Astrocyte (in vitro differentiated cells and primary cell): ENCODE measurements around the gene TMEM175. TPM values are rescaled to one million over a fixed set of nuclear protein-coding genes. Genes with fewer than 3 reads are reported as not detected.

ENCODE experiments used
- DNase-seq: peaks from one replicate; pipeline ENCODE4 v3.0.0-alpha.2; 2010; ENCODE audit warnings: low read depth
- FAIRE-seq: peaks from 2 replicates; lab custom pipeline; 2011; peaks lifted over from hg19 to GRCh38; lab: Jason Lieb, UNC
- H2AFZ ChIP-seq: 2 replicates; pipeline ENCODE4 v1.6.0; 2012; ENCODE audit warnings: low read depth, low read length, inconsistent platforms
- H3K27ac ChIP-seq: 2 replicates; pipeline ENCODE4 v1.5.1; 2011; ENCODE audit warnings: low read depth, low read length, inconsistent platforms
- H3K27me3 ChIP-seq: 2 replicates; pipeline ENCODE4 v1.6.0; 2011; ENCODE audit warnings: low read length, inconsistent platforms; ENCODE audit not compliant: insufficient read depth
- H3K36me3 ChIP-seq: 2 replicates; pipeline ENCODE4 v1.5.1; 2011; ENCODE audit warnings: low read length, inconsistent platforms; ENCODE audit not compliant: insufficient read depth
- H3K4me1 ChIP-seq: 2 replicates; pipeline ENCODE4 v1.5.1; 2011; ENCODE audit warnings: low read length, inconsistent platforms; ENCODE audit not compliant: insufficient read depth
- H3K4me2 ChIP-seq: 2 replicates; pipeline ENCODE4 v1.6.0; 2012; ENCODE audit warnings: low read length, inconsistent platforms
- H3K4me3 ChIP-seq: 2 replicates; pipeline ENCODE4 v1.5.1; 2011; ENCODE audit warnings: low read depth, mild to moderate bottlenecking, low read length, inconsistent platforms; ENCODE audit not compliant: insufficient read depth
- H3K79me2 ChIP-seq: 2 replicates; pipeline ENCODE4 v1.6.0; 2012; ENCODE audit warnings: mild to moderate bottlenecking, low read length, inconsistent platforms; ENCODE audit not compliant: insufficient read depth
- H3K9ac ChIP-seq: 2 replicates; pipeline ENCODE4 v1.6.0; 2012; ENCODE audit warnings: mild to moderate bottlenecking, low read length, inconsistent platforms
- H3K9me3 ChIP-seq: 2 replicates; pipeline ENCODE4 v1.5.1; 2012; ENCODE audit warnings: low read depth, mild to moderate bottlenecking, low read length, inconsistent platforms; ENCODE audit not compliant: insufficient read depth
- H4K20me1 ChIP-seq: 2 replicates; pipeline ENCODE4 v1.6.0; 2012; ENCODE audit warnings: low read length, inconsistent platforms; ENCODE audit not compliant: insufficient read depth
- H3K27ac Mint-ChIP-seq: one replicate; pipeline ENCODE4 v1.8.0; 2021; ENCODE audit warnings: mild to moderate bottlenecking, mixed read lengths; ENCODE audit not compliant: unreplicated experiment
- H3K27me3 Mint-ChIP-seq: one replicate; pipeline ENCODE4 v1.8.0; 2021; ENCODE audit warnings: low read depth, mixed read lengths; ENCODE audit not compliant: unreplicated experiment
- H3K36me3 Mint-ChIP-seq: one replicate; pipeline ENCODE4 v1.8.0; 2021; ENCODE audit warnings: low read depth, mixed read lengths; ENCODE audit not compliant: unreplicated experiment
- H3K4me1 Mint-ChIP-seq: one replicate; pipeline ENCODE4 v1.8.0; 2021; ENCODE audit warnings: low read depth, mixed read lengths; ENCODE audit not compliant: unreplicated experiment
- H3K4me3 Mint-ChIP-seq: one replicate; pipeline ENCODE4 v1.8.0; 2021; ENCODE audit warnings: mild to moderate bottlenecking, moderate library complexity, mixed read lengths; ENCODE audit not compliant: unreplicated experiment
- H3K9me3 Mint-ChIP-seq: one replicate; pipeline ENCODE4 v1.8.0; 2021; ENCODE audit warnings: mild to moderate bottlenecking, mixed read lengths; ENCODE audit not compliant: unreplicated experiment
- EZH2 ChIP-seq: IDR thresholded peaks from 2 replicates; pipeline ENCODE4 v1.6.1; 2012; ENCODE audit warnings: mild to moderate bottlenecking, low read length, inconsistent platforms; ENCODE audit not compliant: insufficient read depth
- total RNA-seq: library from RNA; stranded (reverse); gene quantifications from 2 replicates; pipeline ENCODE4 v1.2.1, GENCODE V29; 2021
- TF ChIP-seq, protein P1 (sequence below): IDR thresholded peaks from 2 replicates; pipeline ENCODE4 v1.5.1; 2011; ENCODE audit warnings: low read depth, mild to moderate bottlenecking, inconsistent platforms, low read length, moderate library complexity; ENCODE audit not compliant: insufficient read depth

TMEM175 gene
- total RNA-seq, 1 donor from 2014 or later: 22.1 TPM

DNA sequence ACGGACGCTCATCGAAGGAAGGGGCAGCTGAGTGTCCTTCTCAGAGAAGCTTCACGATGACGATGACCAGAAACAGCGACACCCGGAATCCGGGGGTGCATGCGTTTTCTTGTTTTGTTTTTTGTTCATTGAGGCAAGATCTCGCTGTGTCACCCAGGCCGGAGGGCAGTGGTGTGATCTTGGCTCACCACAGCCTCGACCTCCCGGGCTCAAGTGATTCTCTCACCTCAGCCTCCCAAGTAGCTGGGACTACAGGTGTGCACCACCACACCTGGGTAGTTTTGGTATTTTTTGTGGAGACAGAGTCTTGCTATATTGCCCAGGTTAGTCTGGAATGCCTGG lies 21.3 kb downstream of the TMEM175 start:
- Histone ChIP-seq H3K4me3 (no peak overlapping the region), H3K9ac (no peak overlapping the region), H3K27ac (no peak overlapping the region), H3K4me2 (no peak overlapping the region), H3K4me1 (no peaks in the 10 kb centered on the region), H3K79me2 (no peaks in the 10 kb centered on the region), H3K36me3 (no peaks in the 10 kb centered on the region), H3K9me3 (no peaks in the 10 kb centered on the region), H2AFZ (no peak overlapping the region), H3K27me3 (no peaks in the 10 kb centered on the region), H4K20me1 (peaks cover 11% of the 10 kb centered on the region)
- no peak overlapping the region for H3K27ac Mint-ChIP-seq
- H3K4me3 Mint-ChIP-seq: no peak overlapping the region
- TF ChIP-seq, protein P1, sequence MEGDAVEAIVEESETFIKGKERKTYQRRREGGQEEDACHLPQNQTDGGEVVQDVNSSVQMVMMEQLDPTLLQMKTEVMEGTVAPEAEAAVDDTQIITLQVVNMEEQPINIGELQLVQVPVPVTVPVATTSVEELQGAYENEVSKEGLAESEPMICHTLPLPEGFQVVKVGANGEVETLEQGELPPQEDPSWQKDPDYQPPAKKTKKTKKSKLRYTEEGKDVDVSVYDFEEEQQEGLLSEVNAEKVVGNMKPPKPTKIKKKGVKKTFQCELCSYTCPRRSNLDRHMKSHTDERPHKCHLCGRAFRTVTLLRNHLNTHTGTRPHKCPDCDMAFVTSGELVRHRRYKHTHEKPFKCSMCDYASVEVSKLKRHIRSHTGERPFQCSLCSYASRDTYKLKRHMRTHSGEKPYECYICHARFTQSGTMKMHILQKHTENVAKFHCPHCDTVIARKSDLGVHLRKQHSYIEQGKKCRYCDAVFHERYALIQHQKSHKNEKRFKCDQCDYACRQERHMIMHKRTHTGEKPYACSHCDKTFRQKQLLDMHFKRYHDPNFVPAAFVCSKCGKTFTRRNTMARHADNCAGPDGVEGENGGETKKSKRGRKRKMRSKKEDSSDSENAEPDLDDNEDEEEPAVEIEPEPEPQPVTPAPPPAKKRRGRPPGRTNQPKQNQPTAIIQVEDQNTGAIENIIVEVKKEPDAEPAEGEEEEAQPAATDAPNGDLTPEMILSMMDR: no peak
- no peak for TF ChIP-seq EZH2
- peaks cover 7% of the 10 kb centered on the region for H3K36me3 Mint-ChIP-seq
- no peak for FAIRE-seq
- no peak for DNase-seq
- no peaks in the 10 kb centered on the region for H3K9me3 Mint-ChIP-seq
- H3K4me1 Mint-ChIP-seq: no peaks in the 10 kb centered on the region
- peaks cover 3% of the 10 kb centered on the region for H3K27me3 Mint-ChIP-seq

DNA sequence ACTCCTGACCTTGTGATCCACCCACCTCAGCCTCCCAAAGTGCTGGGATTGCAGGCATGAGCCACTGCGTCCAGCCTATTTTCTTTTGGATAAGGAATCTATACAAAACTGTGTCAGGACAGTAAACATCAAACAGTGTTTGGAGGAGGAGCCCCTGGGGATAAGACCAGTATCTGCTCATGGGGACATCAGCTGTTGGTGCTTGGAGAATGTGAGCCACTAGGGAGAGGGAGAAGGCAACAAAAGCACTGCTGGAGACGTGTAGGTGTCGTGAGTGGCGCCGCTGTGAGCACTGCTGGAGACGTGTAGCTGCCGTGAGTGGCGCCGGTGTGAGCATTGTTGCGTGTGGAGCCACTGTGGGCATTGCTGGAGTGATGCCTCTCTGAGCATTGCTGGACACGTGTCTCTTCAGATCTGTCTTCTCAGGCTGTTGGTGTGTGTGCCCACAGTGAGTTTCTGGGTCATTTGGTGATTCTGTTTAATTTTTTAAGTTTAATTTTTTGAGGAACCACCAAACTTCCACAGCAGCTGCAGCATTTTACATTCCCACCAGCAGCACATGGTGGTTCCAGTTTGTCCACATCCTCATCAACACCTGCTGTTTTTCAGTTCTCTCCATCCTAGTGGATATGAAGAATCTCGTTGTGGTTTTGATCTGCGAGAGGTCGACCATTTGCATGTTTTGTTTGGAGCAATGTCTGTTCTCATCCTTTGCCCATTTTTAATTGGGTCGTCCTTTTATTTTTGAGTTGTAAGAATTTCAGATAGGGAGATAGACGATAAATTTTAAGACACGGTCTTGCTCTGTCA lies 22.2 kb downstream of the TMEM175 start:
- no peaks in the 10 kb centered on the region for H3K36me3 ChIP-seq
- Mint-ChIP-seq H3K4me1 (no peaks in the 10 kb centered on the region), H3K27me3 (peaks cover 1% of the 10 kb centered on the region), H3K36me3 (peaks cover 9% of the 10 kb centered on the region), H3K27ac (no peak overlapping the region), H3K4me3 (no peak overlapping the region), H3K9me3 (no peaks in the 10 kb centered on the region)
- H3K79me2 ChIP-seq: no peaks in the 10 kb centered on the region
- TF ChIP-seq EZH2: no peak
- TF ChIP-seq, protein P1: no peak
- no peak overlapping the region for H2AFZ ChIP-seq
- H4K20me1 ChIP-seq: peaks cover 2% of the 10 kb centered on the region
- H3K4me3 ChIP-seq: no peak overlapping the region
- FAIRE-seq (no peak), DNase-seq (no peak)
- no peaks in the 10 kb centered on the region for H3K4me1 ChIP-seq
- H3K27ac ChIP-seq: no peak overlapping the region
- H3K4me2 ChIP-seq: no peak overlapping the region
- no peak overlapping the region for H3K9ac ChIP-seq
- no peaks in the 10 kb centered on the region for H3K27me3 ChIP-seq
- no peaks in the 10 kb centered on the region for H3K9me3 ChIP-seq
